Breast epithelium (tissue), 3 donors: ENCODE data around the gene NADK.

ENCODE experiments used
- POLR2A ChIP-seq: fragments of 450-650 bp; IDR thresholded peaks from one replicate; pipeline ENCODE4 v1.6.1; 2016; ENCODE audit warnings: antibody characterized with exemption, mild to moderate bottlenecking, moderate library complexity
- POLR2AphosphoS5 ChIP-seq, 3 donors: sonication (generic); formaldehyde crosslinking; IDR thresholded peaks; one replicate each; pipeline ENCODE4 v1.6.1; 2017; ENCODE audit warnings: antibody characterized with exemption in 3 of 3
- TF ChIP-seq, protein P1 (sequence below), 3 donors: fragments of 450-650 bp; IDR thresholded peaks; one replicate each; pipeline ENCODE4 v1.5.1; 2016 to 2017; ENCODE audit warnings: antibody characterized with exemption in 3 of 3, mild to moderate bottlenecking in 3 of 3, moderate library complexity in 3 of 3

- TF ChIP-seq POLR2A (no peak), POLR2AphosphoS5 (IDR thresholded peaks at IDR 0.05) (no peak)
- TF ChIP-seq, protein P1, sequence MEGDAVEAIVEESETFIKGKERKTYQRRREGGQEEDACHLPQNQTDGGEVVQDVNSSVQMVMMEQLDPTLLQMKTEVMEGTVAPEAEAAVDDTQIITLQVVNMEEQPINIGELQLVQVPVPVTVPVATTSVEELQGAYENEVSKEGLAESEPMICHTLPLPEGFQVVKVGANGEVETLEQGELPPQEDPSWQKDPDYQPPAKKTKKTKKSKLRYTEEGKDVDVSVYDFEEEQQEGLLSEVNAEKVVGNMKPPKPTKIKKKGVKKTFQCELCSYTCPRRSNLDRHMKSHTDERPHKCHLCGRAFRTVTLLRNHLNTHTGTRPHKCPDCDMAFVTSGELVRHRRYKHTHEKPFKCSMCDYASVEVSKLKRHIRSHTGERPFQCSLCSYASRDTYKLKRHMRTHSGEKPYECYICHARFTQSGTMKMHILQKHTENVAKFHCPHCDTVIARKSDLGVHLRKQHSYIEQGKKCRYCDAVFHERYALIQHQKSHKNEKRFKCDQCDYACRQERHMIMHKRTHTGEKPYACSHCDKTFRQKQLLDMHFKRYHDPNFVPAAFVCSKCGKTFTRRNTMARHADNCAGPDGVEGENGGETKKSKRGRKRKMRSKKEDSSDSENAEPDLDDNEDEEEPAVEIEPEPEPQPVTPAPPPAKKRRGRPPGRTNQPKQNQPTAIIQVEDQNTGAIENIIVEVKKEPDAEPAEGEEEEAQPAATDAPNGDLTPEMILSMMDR (IDR thresholded peaks at IDR 0.05): no peak
Observed at GRCh38 chr1:1794999-1795398, 16.7 kb upstream of the NADK start.
